GM21526 (cell line): ENCODE data around the gene AGAP1.
"Not testable (repeated sequence)": the region's sequence is repeated elsewhere in the genome, so short reads cannot be mapped to it uniquely, and the experiment has no call there.

Experiments used
- ATAC-seq: cut with Tn5 transposase; IDR thresholded peaks from one replicate; pipeline ENCODE4 v1.9.1; 2021; ENCODE audit warnings: moderate library complexity; ENCODE audit not compliant: unreplicated experiment, low FRiP score

Gene AGAP1

GRCh38 chr2:236086403-236086970 lies 592.6 kb downstream of the AGAP1 start:
- no peak for ATAC-seq

- ATAC-seq = no peak
Measured at GRCh38 chr2:236086971-236087465, 593.2 kb downstream of the AGAP1 start.

GRCh38 chr2:236088368-236089057 lies 594.7 kb downstream of the AGAP1 start:
- ATAC-seq = no peak

- no peak for ATAC-seq
Measured at GRCh38 chr2:236089271-236090026, 595.6 kb downstream of the AGAP1 start.

- no peak for ATAC-seq
Measured at GRCh38 chr2:236090027-236090382, 596.2 kb downstream of the AGAP1 start.

GRCh38 chr2:236090826-236091225 lies 597.0 kb downstream of the AGAP1 start:
- ATAC-seq = not testable (repeated sequence)

GRCh38 chr2:236092714-236093113 lies 598.9 kb downstream of the AGAP1 start:
- no peak for ATAC-seq

GRCh38 chr2:236093134-236093533 lies 599.3 kb downstream of the AGAP1 start:
- no peak for ATAC-seq

- no peak for ATAC-seq
Measured at GRCh38 chr2:236095504-236095903, 601.7 kb downstream of the AGAP1 start.

- no peak for ATAC-seq
Measured at GRCh38 chr2:236101311-236101950, 607.6 kb downstream of the AGAP1 start.

- ATAC-seq = no peak
Measured at GRCh38 chr2:236102971-236103370, 609.1 kb downstream of the AGAP1 start.

GRCh38 chr2:236103981-236104380 lies 610.1 kb downstream of the AGAP1 start:
- no peak for ATAC-seq

GRCh38 chr2:236105955-236106607 lies 612.2 kb downstream of the AGAP1 start:
- ATAC-seq = no peak

GRCh38 chr2:236106761-236107160 lies 612.9 kb downstream of the AGAP1 start:
- ATAC-seq = no peak

GRCh38 chr2:236107536-236107935 lies 613.7 kb downstream of the AGAP1 start:
- ATAC-seq = no peak

GRCh38 chr2:236107942-236108625 lies 614.2 kb downstream of the AGAP1 start:
- ATAC-seq = no peak

- ATAC-seq = no peak
Measured at GRCh38 chr2:236109061-236109460, 615.2 kb downstream of the AGAP1 start.

- no peak for ATAC-seq
Measured at GRCh38 chr2:236109473-236109872, 615.6 kb downstream of the AGAP1 start.

- no peak for ATAC-seq
Measured at GRCh38 chr2:236112466-236112865, 618.6 kb downstream of the AGAP1 start.

GRCh38 chr2:236113425-236113824 lies 619.6 kb downstream of the AGAP1 start:
- ATAC-seq = no peak
